Liver (tissue), 9 donors: ENCODE results near the gene CXCR6. TPM values are rescaled to one million over a fixed set of nuclear protein-coding genes. Genes with fewer than 3 reads are reported as not detected.

Source experiments
- DNase-seq: peaks from one replicate; pipeline ENCODE4 v3.0.0-alpha.2; 2017; ENCODE audit warnings: low spot score
- H3K27ac ChIP-seq, 2 donors: one replicate each; pipeline ENCODE4 v1.7.0; 2013; ENCODE audit warnings: inconsistent platforms in 2 of 2, low read length in 2 of 2, control low read depth in 1 of 2, low read depth in 1 of 2, mild to moderate bottlenecking in 1 of 2
- H3K27me3 ChIP-seq, 4 donors: one replicate each; pipeline versions ENCODE4 v1.6.1 to v1.7.0; 2013; ENCODE audit warnings: low read length in 3 of 4, inconsistent platforms in 1 of 4, mild to moderate bottlenecking in 1 of 4, moderate library complexity in 1 of 4; ENCODE audit not compliant: control insufficient read depth in 4 of 4, insufficient read depth in 4 of 4
- H3K36me3 ChIP-seq, 4 donors: one replicate each; pipeline versions ENCODE4 v1.6.1 to v1.7.0; 2013; ENCODE audit warnings: low read length in 3 of 4, mild to moderate bottlenecking in 3 of 4, low read depth in 1 of 4, moderate library complexity in 1 of 4; ENCODE audit not compliant: control insufficient read depth in 4 of 4, insufficient read depth in 3 of 4
- H3K4me1 ChIP-seq, 4 donors: one replicate each; pipeline versions ENCODE4 v1.6.1 to v1.7.0; 2013; ENCODE audit warnings: low read length in 3 of 4, mild to moderate bottlenecking in 3 of 4, moderate library complexity in 1 of 4; ENCODE audit not compliant: control insufficient read depth in 4 of 4, insufficient read depth in 4 of 4
- H3K4me3 ChIP-seq, 3 donors: one replicate each; pipeline versions ENCODE4 v1.6.1 to v1.7.0; 2013; ENCODE audit warnings: low read length in 3 of 3, control low read depth in 1 of 3, low read depth in 1 of 3, mild to moderate bottlenecking in 1 of 3
- H3K9ac ChIP-seq, 2 donors: one replicate each; pipeline ENCODE4 v1.7.0; 2013; ENCODE audit warnings: low read length in 2 of 2, mild to moderate bottlenecking in 2 of 2, moderate library complexity in 2 of 2, control low read depth in 1 of 2, low read depth in 1 of 2
- H3K9me3 ChIP-seq, 4 donors: one replicate each; pipeline versions ENCODE4 v1.6.1 to v1.7.0; 2013; ENCODE audit warnings: low read length in 3 of 4; ENCODE audit not compliant: control insufficient read depth in 4 of 4
- EGR1 ChIP-seq, 2 donors: IDR thresholded peaks; 2 replicates each; pipeline ENCODE4 v1.6.1; 2016 to 2018; ENCODE audit warnings: antibody characterized with exemption in 2 of 2, low read depth in 2 of 2
- FOXA1 ChIP-seq: IDR thresholded peaks from 2 replicates; pipeline ENCODE4 v1.6.1; 2016; ENCODE audit warnings: antibody characterized with exemption
- FOXA2 ChIP-seq: IDR thresholded peaks from 2 replicates; pipeline ENCODE4 v1.6.1; 2016; ENCODE audit warnings: antibody characterized with exemption
- GABPA ChIP-seq, 2 donors: IDR thresholded peaks in 1 of 2; conservative IDR thresholded peaks in 1 of 2; 2 replicates each; pipeline ENCODE4 v1.6.1; 2016; ENCODE audit warnings: antibody characterized with exemption in 2 of 2, mild to moderate bottlenecking in 1 of 2, moderate library complexity in 1 of 2
- HNF4A ChIP-seq, 2 donors: conservative IDR thresholded peaks; 2 replicates each; pipeline ENCODE4 v1.6.1; 2016; ENCODE audit warnings: antibody characterized with exemption in 2 of 2, mild to moderate bottlenecking in 2 of 2
- HNF4G ChIP-seq: IDR thresholded peaks from 2 replicates; pipeline ENCODE4 v1.6.1; 2016; ENCODE audit warnings: antibody characterized with exemption
- JUND ChIP-seq, 2 donors: IDR thresholded peaks; 2 replicates each; pipeline ENCODE4 v1.6.1; 2016; ENCODE audit warnings: antibody characterized with exemption in 2 of 2
- NR2F2 ChIP-seq: IDR thresholded peaks from 2 replicates; pipeline ENCODE4 v1.6.1; 2016; ENCODE audit warnings: antibody characterized with exemption
- RXRA ChIP-seq, 2 donors: IDR thresholded peaks; 2 replicates each; pipeline ENCODE4 v1.6.1; 2017 to 2018; ENCODE audit warnings: antibody characterized with exemption in 2 of 2, mild to moderate bottlenecking in 1 of 2
- SP1 ChIP-seq: IDR thresholded peaks from 2 replicates; pipeline ENCODE4 v1.6.1; 2018; ENCODE audit warnings: antibody characterized with exemption, mild to moderate bottlenecking
- TAF1 ChIP-seq: conservative IDR thresholded peaks from 2 replicates; pipeline ENCODE4 v1.6.1; 2016; ENCODE audit warnings: antibody characterized with exemption, mild to moderate bottlenecking
- YY1 ChIP-seq: IDR thresholded peaks from 2 replicates; pipeline ENCODE4 v1.6.1; 2016; ENCODE audit warnings: antibody characterized with exemption, mild to moderate bottlenecking
- WGBS: extraction: QIAGEN DNeasy Blood & Tissue Kit; methylation state at CpG from one replicate; pipeline ENCODE4 v1.1.7; 2013; 5-methylcytosine and 5-hydroxymethylcytosine counted together
- polyA plus RNA-seq, 2 donors: library from polyadenylated mRNA; stranded (reverse) in 1 of 2; unstranded in 1 of 2; fragments of 200-250 nt in 1 of 2; fragments of >200 nt in 1 of 2; fragmentation: Nextera tagmentation in 1 of 2; extraction: Ambion mirVana in 1 of 2; gene quantifications; one replicate each; pipeline versions ENCODE4 v1.2.1 to v1.2.3, GENCODE V29; 2013 to 2015
- total RNA-seq, 2 donors: library from RNA; depleted of rRNA; stranded (reverse); fragments of >200 nt; gene quantifications; one replicate each; pipeline ENCODE4 v1.2.3, GENCODE V29; 2014
- TF ChIP-seq, protein P1 (sequence below): IDR thresholded peaks from 2 replicates; pipeline ENCODE4 v1.6.1; 2016; ENCODE audit warnings: antibody characterized with exemption, mild to moderate bottlenecking
- TF ChIP-seq, protein P2 (sequence below): fragments of 150-350 bp; IDR thresholded peaks from 2 replicates; pipeline ENCODE4 v1.5.1; 2017; ENCODE audit warnings: improper control_type of control experiment, low read depth, low read length; ENCODE audit not compliant: missing input control
- TF ChIP-seq, protein P3 (sequence below): IDR thresholded peaks from 2 replicates; pipeline ENCODE4 v1.6.1; 2016; ENCODE audit warnings: antibody characterized with exemption
- donor health status: healthy.
- donor health status: healthy.
- donor health status: healthy.
- donor health status: healthy.
- donor health status: healthy.

Gene CXCR6
- total and polyA plus RNA-seq, 4 donors = 0.60 to 2.9 (median 0.96) TPM

DNA sequence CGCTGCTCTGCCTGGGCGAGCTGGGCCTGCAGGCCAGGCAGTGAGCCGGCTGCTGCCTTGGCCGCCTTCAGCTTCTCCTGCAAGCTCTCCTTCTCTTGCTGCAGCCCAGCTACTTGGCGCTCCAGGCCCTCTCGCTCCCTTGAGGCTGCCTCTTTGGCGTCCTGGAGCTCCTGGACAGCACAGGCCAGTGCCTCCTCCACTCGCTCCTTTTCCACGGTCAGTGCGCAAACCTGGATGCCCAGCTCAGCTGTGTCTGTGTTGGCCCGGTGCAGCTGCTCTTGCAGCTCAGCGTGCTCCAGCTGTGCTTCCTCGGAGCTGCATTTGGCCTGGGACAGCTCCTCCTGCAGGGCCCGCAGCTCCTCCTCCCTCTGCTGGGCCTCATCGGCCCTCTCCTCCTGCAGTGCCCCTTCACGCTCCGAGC is 23.1 kb downstream of the CXCR6 start:
- no peaks in the 10 kb centered on the region for H3K9me3 ChIP-seq
- no peak overlapping the region for H3K27ac ChIP-seq
- no peak for DNase-seq
- no peaks in the 10 kb centered on the region for H3K4me1 ChIP-seq
- no peak for TF ChIP-seq TAF1
- no peak for TF ChIP-seq GABPA (IDR thresholded peaks at IDR 0.05 in 1 of 2, conservative IDR thresholded peaks at IDR 0.05 in 1 of 2)
- TF ChIP-seq JUND (IDR thresholded peaks at IDR 0.05) = no peak
- WGBS = 93% methylated on average over 17 of the region's 17 CpGs
- no peak overlapping the region for H3K9ac ChIP-seq
- H3K27me3 ChIP-seq = no peaks in the 10 kb centered on the region
- H3K4me3 ChIP-seq = no peak overlapping the region
- H3K36me3 ChIP-seq = peaks cover 13 to 91% (median 64%) of the 10 kb centered on the region in 4 donors

DNA sequence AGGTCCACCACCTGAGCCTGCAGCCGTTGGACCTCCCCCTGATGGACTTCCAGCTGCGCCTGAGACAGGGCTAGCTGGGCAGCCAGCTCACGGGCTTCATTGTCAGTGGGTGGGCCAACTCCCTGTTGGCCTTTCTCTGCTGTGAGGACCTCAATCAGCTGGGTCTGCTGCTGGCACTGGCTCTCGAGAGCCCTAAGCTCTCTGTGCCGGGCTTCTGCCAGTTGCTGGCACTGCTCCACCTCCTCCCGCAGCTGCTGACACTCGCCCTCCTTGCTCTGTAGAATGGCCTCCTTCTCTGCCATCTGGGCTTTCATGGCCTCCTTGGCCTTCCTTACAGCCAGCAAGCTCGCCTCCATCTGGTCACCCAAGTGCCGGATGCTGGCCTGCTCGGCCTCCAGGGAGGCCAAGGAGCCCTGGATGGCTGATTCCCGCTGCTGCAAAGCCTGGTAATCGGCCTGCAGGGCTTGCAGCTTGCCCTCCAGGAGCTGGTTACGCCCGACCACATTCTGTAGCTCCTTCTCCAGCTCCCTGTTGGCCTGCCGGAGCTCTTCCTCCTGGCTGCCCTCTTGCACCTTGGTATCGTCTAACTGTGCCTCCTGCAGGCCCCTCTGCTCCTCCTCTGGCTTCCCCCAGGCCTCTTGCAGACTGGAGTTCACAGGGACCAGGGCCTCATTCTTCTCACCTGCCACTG is 23.8 kb downstream of the CXCR6 start:
- no peak for DNase-seq
- 93% methylated on average over 16 of the region's 16 CpGs for WGBS
- H3K27ac ChIP-seq = no peak overlapping the region

DNA sequence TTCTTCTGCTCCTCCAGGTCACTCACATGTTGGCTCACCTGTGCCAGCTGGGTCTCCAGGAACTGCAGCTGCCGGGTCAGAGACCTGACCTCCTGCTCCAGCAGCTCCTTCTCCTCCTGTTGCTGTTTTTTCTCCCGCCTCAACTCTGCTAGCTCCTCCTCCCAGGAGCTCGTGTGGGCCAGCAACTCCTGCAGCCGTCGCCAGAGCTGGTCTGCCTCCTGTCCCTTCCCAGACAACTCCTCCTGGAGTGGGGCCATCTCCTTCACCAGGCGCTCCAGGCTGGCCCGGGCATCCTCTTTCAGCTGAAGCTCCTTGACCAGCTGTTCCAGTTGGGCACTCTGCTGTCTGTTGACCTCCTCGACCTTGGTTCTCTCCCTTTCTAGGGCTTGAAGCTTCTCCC is 24.5 kb downstream of the CXCR6 start:
- DNase-seq = no peak
- Histone ChIP-seq H3K4me3 (no peak overlapping the region), H3K9me3 (no peaks in the 10 kb centered on the region), H3K27me3 (no peaks in the 10 kb centered on the region), H3K27ac (no peak overlapping the region), H3K9ac (no peak overlapping the region), H3K36me3 (peaks cover 10 to 84% (median 57%) of the 10 kb centered on the region in 4 donors), H3K4me1 (no peaks in the 10 kb centered on the region)
- WGBS = 90% methylated on average over 8 of the region's 8 CpGs
- TF ChIP-seq HNF4A (conservative IDR thresholded peaks at IDR 0.05) (no peak), YY1 (no peak), FOXA1 (no peak), TAF1 (no peak), HNF4G (no peak)
- TF ChIP-seq, protein P1, sequence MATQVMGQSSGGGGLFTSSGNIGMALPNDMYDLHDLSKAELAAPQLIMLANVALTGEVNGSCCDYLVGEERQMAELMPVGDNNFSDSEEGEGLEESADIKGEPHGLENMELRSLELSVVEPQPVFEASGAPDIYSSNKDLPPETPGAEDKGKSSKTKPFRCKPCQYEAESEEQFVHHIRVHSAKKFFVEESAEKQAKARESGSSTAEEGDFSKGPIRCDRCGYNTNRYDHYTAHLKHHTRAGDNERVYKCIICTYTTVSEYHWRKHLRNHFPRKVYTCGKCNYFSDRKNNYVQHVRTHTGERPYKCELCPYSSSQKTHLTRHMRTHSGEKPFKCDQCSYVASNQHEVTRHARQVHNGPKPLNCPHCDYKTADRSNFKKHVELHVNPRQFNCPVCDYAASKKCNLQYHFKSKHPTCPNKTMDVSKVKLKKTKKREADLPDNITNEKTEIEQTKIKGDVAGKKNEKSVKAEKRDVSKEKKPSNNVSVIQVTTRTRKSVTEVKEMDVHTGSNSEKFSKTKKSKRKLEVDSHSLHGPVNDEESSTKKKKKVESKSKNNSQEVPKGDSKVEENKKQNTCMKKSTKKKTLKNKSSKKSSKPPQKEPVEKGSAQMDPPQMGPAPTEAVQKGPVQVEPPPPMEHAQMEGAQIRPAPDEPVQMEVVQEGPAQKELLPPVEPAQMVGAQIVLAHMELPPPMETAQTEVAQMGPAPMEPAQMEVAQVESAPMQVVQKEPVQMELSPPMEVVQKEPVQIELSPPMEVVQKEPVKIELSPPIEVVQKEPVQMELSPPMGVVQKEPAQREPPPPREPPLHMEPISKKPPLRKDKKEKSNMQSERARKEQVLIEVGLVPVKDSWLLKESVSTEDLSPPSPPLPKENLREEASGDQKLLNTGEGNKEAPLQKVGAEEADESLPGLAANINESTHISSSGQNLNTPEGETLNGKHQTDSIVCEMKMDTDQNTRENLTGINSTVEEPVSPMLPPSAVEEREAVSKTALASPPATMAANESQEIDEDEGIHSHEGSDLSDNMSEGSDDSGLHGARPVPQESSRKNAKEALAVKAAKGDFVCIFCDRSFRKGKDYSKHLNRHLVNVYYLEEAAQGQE = no peak
- TF ChIP-seq, protein P2, sequence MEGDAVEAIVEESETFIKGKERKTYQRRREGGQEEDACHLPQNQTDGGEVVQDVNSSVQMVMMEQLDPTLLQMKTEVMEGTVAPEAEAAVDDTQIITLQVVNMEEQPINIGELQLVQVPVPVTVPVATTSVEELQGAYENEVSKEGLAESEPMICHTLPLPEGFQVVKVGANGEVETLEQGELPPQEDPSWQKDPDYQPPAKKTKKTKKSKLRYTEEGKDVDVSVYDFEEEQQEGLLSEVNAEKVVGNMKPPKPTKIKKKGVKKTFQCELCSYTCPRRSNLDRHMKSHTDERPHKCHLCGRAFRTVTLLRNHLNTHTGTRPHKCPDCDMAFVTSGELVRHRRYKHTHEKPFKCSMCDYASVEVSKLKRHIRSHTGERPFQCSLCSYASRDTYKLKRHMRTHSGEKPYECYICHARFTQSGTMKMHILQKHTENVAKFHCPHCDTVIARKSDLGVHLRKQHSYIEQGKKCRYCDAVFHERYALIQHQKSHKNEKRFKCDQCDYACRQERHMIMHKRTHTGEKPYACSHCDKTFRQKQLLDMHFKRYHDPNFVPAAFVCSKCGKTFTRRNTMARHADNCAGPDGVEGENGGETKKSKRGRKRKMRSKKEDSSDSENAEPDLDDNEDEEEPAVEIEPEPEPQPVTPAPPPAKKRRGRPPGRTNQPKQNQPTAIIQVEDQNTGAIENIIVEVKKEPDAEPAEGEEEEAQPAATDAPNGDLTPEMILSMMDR = no peak

More for the DNA sequence above, 23.8 kb downstream of the CXCR6 start:
- H3K4me3 ChIP-seq = no peak overlapping the region
- TF ChIP-seq FOXA1 = no peak
- TF ChIP-seq, protein P1 = no peak
- TF ChIP-seq RXRA (IDR thresholded peaks at IDR 0.05) = no peak
- TF ChIP-seq EGR1 (IDR thresholded peaks at IDR 0.05; ENCODE audit: low read depth in 2 of 2) = no peak
- no peak for TF ChIP-seq GABPA (IDR thresholded peaks at IDR 0.05 in 1 of 2, conservative IDR thresholded peaks at IDR 0.05 in 1 of 2)
- TF ChIP-seq JUND (IDR thresholded peaks at IDR 0.05) = no peak
- TF ChIP-seq, protein P3, sequence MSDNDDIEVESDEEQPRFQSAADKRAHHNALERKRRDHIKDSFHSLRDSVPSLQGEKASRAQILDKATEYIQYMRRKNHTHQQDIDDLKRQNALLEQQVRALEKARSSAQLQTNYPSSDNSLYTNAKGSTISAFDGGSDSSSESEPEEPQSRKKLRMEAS = no peak
- TF ChIP-seq FOXA2 = no peak
- TF ChIP-seq SP1 = no peak
- no peak for TF ChIP-seq TAF1
- TF ChIP-seq YY1 = no peak
- no peak for TF ChIP-seq NR2F2
- H3K9ac ChIP-seq = no peak overlapping the region
- peaks cover 10 to 85% (median 62%) of the 10 kb centered on the region in 4 donors for H3K36me3 ChIP-seq
- H3K4me1 ChIP-seq = no peaks in the 10 kb centered on the region
- H3K27me3 ChIP-seq = no peaks in the 10 kb centered on the region
- H3K9me3 ChIP-seq = no peaks in the 10 kb centered on the region
